Dermis microvascular lymphatic vessel endothelial cell (primary cell): ENCODE measurements around the gene ADARB2. TPM values are rescaled to one million over a fixed set of nuclear protein-coding genes. Genes with fewer than 3 reads are reported as not detected.

Experiments
- DNase-seq, 2 donors: peaks; one replicate each; pipeline versions ENCODE4 v3.0.0 to v3.0.0-alpha.2; 2010; ENCODE audit warnings: low read depth in 2 of 2
- total RNA-seq: library from RNA; depleted of rRNA; stranded (reverse); fragments of >200 nt; gene quantifications from 2 replicates; pipeline ENCODE4 v1.2.1, GENCODE V29; 2014

The ADARB2 gene
- total RNA-seq, 1 donor from 2014 or later, result not detected

DNA sequence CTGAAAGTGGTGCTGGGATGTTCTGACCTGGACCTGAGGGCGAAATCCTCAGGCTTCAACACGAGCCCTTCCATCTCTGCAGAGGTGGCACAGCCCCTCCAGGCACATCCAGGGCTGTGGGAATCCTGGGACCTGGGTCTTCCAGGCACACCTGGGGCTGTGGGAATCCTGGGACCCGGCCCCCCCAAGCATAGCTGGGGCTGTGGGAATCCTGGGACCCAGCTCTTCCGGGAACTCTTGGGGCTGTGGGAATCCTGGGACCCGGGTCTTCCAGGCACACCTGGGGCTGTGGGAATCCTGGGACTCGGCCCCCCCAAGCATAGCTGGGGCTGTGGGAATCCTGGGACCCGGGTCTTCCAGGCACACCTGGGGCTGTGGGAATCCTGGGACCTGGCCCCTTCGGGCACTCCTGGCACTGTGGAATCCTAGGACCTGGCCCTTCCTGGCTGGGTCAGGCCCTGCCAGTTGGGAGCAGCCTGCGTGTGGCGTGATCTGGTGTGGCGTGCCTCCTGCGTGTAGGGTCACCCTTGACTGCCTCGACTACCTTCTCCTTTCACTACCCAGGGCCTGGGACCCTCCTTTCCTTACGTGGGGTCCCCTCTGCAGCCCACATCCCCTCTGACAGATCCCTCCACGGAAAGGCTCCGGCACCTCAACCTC, 557.1 kb downstream of the ADARB2 start:
- DNase-seq, result no peak

DNA sequence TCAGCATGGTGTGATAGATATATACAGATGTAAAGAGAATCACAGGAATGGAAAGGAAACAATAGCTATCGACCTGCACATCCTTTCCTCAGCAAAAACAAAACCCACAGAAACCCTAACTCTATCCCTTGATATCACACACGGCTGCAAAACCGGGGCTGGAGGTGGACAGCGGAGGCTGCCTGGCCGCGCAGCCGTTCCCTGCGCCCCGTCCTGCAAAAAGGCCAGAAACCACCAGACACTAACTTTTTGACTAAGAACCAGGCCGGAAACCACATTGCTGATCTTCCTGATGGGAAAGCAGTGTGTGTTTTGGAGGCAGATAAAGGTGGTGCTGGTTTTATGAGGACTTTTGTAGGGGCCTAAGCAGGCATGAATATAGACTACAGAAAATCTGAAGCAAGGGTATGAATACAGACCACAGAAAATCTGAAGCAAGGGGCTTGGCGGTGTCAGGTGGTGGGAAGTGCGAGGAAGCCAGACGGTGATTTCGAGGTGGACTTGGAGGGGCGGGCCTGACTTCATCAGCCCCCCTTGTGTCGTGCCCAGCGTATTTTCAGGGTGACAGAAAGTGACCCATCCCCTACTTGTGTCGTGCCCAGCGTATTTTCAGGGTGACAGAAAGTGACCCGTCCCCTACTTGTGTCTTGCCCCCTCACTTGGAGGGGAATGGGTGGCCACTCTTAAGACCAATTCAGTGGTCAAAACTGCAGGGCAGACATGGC, 557.8 kb downstream of the ADARB2 start:
- DNase-seq, result no peak

DNA sequence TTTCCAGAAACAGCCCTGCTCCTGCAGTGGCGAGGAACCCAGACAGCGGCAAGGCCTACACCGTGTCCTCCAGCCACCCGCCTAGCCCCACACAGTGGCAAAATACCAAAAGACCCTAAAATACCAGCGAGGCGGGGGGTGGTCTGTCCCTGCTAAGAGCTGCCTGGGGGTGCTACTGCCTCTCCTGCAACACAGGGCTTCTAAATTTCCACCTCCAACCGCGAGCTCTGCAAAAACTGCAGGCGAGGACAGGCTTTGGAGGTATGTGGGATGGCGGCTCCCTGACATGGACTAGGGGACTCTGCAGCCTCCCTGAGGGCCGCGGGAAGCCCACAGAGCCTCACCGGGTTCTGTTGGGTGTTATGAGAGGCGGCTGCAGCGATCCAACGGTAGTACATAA, 558.8 kb downstream of the ADARB2 start:
- DNase-seq, result no peak

DNA sequence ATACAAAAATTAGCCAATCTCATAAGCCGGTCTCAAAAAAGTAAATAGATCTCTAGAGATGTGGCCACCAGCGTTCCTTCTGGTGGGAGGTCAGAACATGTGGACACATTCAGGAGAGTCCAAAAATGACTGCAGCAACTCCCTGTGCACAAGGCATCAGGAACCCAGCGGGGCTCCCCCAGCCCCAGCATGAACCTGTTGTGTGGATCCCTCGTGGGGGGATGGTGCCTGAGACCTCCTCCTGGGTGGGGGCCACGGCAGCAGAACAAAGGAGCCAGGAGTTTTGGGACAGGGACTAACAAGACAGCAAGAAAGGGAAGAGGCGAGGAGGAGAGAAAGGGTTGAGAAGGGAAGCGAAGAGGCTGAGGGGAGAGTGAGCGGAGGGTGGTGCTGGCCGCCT, 559.4 kb downstream of the ADARB2 start:
- no peak for DNase-seq

DNA sequence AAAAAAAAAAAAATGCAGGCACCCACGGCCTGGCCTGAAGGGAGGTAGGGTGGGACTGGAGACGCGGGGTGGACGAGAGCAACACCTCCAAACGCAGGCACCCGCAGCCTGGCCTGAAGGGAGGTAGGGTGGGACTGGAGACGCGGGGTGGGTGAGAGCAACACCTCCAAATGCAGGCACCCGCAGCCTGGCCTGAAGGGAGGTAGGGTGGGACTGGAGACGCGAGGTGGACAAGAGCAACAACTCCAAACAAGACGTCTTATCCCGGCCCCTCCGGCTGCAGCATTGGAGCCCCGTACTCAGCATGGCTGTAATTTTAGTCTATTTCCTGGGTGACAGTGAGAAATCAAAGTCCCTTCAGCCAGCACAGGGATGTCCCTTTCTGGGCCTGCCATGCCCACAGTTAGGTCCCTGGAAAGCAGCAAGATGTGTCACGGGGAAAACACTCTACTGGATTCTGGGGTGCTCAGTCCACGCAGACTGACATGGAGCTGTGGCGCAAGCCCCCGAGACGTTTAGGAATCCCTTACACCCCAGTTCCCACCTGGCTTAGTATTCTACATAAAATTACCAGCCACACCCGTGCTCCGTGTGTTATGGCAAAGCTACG, 561.3 kb downstream of the ADARB2 start:
- no peak for DNase-seq

DNA sequence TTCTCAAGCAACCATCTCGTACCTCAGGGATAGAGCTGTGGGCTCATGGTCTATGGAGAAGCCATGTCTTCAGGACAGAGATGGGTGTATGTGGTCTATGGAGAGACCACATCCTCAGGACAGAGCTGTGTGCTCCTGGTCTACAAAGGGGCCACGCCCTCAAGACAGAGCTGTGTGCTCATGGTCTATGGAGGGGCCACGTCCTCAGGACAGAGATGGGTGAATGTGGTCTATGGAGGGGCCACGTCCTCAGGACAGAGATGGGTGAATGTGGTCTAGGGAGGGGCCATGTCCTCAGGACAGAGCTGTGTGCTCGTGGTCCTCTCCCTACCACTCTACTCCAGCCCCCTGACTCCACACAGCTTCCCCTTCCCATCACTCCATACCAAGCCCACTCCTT, 563.3 kb downstream of the ADARB2 start:
- no peak for DNase-seq

DNA sequence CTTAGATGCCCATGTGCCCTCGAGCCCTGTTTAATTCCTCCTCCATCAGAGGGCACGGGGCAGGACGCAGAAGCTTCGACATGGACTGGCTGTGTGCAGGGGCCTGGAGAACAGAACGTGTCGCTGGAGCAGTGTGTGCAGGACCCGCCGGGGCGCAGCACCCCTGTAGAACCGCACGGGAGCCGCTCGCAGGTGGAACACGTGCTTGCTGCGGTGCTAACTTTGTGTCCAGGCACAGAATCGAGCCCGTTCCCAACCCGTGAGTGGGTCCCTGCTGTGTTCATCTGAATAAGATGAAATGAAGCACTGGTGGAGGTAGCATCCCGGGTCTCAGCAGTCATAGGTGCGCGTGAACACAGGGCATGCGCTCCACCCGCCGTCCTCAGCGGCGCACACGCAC, 564.2 kb downstream of the ADARB2 start:
- DNase-seq, result no peak

DNA sequence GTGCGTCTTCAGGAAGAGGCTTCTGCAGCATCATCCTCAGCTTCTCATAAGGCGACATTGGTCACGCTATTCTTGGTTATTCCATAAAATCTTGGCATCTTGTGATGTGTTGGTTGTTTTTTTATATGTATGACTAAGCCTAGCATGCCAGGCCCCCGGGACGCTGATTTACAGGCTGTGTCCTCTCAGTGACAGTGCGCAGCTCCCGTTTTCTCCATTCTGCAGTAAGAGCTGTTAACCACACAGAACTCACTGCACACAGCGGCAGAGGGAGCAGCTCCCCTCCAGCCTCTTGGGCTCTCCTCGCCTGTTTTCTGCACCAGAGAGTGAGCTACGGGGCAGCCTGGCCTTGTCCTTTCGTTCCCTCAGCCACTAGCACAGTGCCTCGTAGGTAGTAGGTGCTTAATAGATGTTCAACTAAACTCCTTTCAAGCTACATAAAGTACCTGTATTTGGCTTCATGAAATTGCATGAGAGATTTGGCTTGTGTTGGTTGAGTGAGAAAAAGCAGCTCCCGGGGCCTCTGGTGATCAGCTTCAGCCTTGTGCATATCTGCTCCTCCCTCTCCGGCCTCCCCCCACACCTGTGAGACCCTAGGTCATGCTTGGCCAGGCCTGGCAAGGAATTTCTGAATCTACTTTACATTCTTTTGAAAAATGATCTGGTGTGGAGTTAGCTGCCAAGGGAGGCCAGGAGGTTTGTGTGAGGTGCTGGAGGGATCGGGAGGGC, 564.9 kb downstream of the ADARB2 start:
- no peak for DNase-seq

DNA sequence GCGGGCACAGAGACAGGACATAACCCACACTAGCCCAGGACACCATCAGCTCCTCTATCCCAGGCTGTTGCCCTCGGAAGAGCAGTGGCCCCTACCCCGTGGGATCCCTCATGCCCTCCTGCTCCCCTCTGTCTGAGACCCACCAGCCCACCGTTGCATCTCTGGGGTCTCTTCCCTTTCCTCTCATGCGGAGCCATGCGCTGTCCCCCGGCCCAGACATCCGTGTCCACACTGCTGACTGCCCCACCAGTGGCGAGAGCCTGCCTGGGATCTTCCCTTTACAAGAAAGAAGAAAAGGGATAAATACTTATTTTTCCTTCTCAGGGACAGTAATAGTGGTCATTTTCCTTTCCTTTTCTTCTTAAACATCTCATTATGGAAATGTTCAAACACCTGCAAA, 565.7 kb downstream of the ADARB2 start:
- no peak for DNase-seq

DNA sequence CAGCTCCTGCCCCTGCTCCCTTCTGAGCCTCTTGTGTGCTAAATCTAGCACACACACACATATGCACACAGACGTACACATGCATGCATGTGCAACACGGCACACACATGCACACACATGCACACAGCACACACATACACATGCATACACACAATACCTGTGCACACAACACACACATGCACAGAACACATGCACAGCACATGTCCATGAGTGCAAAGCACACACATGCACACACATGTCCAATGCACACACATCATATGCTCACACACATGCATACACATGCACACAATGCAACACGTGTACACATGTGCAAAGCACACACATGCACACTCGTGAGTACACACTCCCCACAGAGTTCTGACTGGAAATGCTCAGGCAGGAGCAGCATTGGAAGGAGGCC, 566.1 kb downstream of the ADARB2 start:
- DNase-seq, result no peak

DNA sequence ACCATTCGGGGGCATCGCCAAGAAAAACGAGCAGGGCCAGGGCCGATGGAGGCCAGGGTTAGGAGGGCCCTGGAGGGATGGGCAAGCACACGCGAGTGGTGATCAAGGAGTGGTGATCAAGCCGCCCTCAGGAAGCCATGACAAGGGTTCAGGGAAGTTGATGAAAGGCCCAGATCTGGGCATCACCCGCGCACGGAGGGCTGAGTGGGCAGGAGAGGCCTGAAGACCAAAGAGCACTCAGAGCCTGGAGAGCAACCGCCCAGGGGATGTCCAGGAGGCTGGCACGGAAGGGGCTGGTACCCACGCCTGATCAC, 566.5 kb downstream of the ADARB2 start:
- no peak for DNase-seq

DNA sequence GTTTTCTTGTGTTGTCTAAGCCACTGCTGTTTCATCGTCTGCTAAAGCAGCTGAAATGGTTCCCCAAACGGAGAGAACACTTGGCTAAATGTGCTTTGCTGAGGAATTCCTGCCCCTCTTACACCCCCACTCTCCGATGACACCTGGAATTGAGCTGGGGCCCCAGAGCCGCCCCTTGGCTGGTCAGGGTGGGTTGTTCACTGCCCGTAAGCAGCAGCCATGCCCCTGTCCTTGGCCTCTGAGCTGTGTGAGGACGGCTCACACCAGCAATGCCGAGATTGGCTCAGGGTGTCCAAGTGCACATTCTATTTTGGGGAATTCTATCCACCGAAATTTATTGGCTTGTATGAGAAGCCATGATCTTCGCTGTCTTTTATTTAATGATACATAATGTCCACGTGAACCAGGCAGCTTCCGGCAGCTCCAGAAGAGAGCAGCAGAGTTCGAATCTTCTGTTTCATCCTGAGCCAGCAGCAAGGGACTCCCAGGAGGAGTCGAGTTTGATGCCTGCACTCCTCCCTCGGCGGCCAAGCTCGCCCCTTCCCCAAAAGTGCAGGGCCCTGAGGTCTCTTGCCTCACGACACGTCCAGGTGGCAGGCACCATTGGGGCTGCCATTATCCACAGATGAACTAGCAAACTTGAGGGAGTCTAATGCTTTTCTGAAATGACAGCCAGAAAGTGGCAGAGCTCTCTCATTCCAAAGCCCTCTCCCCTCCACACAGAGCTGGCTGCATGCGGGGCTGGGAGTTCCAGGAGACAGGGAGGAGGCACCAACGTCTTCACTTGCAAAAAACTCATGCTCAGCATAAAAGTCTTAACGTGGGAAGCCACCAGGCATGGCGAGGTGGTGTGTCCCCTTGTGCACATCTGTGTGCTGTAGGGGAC, 567.1 kb downstream of the ADARB2 start:
- DNase-seq, result no peak

DNA sequence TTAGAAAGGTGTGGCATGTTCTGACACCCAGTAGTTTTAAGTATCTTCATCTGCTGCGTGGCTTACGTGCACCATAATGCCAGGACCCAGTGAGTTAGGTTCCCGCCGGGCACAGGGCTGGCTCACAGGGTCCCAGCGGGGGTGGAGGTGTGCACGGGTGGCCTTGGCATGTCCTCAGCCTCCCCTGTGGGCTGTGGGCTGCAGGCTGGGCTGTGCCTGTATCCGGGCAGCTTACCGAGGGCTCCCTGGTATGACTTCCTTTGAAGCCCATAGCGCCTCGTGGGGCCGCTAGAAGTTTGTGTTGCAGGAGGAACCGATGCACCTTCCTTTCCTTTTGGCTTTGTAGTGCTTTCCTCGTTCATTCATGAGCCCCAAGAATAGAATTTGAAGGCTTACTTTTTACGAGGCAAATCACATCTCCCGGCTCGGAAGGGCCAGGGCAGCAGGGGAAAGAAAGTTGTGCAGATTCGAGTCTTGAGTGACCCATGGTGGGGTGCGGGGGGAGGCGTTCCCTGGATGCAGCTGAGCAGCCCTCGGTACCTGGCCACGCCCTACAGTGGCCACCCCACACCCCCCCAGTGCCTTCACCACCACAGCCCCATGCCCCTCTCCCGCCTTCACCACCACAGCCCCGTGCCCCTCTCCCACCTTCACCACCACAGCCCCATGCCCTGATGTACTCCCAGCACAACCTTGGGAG, 568.0 kb downstream of the ADARB2 start:
- no peak for DNase-seq

DNA sequence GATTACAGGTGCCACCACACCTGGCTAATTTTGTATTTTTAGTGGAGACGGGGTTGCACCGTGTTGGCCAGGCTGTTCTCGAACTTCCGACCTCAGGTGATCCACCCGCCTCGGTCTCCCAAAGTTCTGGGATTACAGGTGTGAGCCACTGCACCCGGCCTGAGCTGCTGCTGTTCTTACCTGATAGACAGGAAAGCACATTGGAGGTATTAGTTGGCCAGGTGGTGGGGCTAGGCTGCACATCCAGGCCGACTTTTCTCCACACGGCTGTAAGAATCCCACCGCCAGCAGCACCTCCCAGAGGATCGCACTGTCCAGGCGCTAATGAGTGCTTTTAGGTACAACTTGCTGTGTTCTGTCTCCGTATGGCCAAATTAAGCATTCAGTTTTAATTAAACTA, 568.6 kb downstream of the ADARB2 start:
- no peak for DNase-seq

DNA sequence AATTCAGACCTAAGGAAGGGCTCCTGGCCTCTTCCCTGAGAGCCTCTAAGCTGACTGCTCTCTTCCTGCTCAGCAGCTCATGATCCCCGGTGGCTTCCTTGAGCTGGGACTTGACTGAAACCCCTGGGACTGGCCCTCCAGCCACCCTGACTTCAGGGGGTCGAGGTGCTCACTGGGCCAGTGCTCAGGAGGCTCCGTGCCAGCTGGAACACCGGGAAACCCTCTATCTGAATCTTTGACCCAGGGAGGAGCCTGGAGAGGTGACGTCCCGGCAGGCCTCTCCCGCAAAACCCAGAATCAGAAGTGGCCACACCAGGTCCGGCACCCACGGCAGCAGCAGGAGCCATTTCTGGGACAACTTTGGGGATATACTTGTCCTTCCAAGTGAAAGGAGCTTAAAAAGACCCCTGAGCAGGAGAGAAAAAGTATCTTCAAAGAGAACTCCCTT, 570.5 kb downstream of the ADARB2 start:
- DNase-seq, result no peak

DNA sequence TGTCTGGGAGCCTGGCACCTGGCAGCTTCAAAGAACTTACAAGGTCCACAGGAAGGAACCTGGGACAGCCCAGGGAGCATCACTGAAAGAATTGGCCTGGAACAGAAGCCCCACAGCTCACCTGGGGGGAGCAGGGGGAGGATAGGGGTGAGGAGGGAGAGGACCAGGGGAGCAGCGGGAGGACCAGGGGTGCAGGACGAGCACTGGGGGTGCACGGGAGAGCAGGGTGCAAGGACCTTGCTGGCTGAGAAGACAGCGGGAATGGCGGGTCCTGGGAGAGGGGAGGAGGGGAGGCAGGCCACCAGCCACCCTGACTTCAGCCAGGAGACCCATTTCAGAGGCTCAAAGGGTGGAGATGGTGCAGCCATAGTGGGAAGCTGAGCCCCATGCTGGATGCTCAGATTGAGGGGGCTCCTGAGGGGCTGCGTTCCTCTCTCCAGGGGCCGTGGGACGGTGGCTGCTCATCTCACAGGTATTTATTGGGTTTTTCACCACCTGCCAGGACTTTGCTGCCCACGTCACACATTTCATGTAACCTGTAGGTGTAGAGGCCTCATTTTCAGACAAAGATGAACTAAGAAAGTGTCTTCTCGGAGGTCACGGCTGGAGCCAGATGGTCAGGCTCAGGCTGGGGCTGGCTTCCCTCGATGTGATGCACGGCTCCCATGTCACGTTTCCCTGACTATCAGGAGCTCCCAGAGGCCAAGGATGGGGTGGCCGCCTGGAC, 571.1 kb downstream of the ADARB2 start:
- no peak for DNase-seq

DNA sequence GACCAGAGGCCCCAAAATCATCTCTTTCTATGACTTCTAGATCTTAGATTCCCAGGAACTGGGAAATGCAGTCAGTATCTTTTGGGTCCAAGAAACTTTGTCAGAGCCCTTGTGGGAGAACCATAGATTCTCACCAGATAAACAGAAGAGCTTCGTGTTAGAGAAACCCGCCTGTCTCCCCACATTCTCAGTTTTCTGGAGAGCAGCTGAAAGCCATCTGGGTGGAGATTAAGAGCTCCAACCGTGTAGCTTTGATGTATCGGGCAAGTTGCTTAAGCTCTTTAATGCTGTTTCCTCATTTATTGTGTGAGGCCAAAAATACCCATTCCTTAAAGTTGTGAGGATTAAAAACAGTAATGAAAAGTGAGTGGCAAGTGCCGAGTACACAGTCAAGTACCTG, 573.5 kb downstream of the ADARB2 start:
- DNase-seq, result no peak

DNA sequence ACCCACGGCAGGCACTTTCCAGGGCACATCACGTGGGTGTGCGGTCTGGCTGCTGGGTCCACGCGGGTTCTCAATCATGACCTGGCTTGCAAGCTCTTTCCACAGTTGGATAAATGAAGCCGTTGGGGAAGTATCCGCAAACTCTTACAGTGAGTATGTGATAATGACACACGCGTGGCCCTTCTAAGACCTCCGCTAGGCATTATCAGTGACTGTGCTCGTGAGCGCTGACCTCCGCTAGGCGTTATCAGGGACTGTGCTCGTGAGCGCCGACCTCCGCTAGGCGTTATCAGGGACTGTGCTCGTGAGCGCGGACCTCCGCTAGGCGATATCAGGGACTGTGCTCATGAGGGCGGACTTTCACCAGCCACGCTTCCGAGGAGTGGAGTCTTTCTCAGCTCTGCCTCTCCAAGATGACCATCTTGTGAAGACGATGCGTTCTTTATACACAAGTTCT, 574.1 kb downstream of the ADARB2 start:
- DNase-seq, result no peak

DNA sequence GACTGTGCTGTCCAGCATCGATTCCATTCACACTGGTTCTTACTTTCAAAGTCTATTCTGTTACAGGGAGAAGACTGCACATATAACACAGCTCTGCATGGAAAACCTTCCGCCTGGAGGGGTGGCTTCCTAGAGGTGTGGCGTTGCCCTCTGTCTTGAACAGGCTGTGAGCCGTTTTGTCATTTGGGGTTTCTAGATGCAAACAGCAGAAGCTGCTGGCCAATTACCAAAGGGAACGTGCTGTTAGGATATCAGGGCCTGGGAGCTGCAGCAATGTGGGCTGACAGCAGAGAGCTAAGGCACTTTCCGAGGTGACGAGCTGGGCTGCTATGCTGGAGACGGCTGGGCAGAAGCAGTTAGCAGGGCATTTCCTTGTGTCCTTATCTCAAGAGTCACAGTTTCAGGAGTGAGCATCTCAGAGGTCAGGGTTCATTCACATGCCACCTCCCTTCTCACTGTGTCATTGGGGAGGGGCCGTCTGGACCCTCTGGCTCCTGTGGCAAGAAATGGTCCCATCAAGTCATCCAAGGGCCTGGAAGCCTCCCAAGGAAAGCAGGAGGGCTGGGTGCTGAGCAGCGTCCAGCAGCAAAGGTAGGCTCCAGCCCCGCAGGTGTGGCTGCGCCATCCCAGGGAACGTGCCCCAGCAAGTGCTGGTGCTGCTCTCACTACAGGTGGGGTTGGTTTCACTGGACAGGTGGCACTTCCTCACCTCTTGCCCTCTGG, 574.7 kb downstream of the ADARB2 start:
- no peak for DNase-seq
